Coronary artery (tissue), 2 donors: ENCODE results near the gene NAV3.

Experiments
- DNase-seq: peaks from one replicate; pipeline ENCODE4 v3.0.0-alpha.2; 2017; ENCODE audit warnings: low spot score
- H3K27ac ChIP-seq, 2 donors: fragments of 200-600 bp; sonication (generic); one replicate each; pipeline ENCODE4 v1.5.1; 2016 to 2019
- H3K4me3 ChIP-seq: fragments of 200-600 bp; sonication (generic); 2 replicates; pipeline ENCODE4 v1.5.1; 2016; ENCODE audit warnings: mild to moderate bottlenecking, moderate library complexity
- TF ChIP-seq, protein P1 (sequence below): fragments of 200-600 bp; sonication (generic); IDR thresholded peaks from one replicate; pipeline ENCODE4 v1.5.1; 2019; ENCODE audit warnings: antibody characterized with exemption

Gene NAV3

DNA sequence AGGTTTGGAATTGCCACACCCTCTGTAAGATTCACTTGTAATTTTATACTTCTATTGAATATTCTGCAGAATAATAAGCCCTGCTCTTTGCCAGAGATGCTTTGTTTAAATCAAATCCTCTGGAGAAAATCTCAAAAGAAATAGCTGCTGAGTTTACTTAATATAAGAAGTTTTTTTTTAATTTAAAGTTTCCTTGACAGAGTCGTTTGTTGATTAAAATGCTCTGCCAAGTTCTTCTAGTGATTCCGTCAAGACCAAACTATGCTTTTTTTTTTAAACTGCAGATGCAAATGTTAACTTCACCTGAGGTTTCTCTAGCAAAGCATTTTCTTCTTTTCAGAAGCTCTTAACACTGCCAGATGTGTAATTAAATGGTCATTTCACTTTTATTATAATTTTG lies 13.4 kb upstream of the NAV3 start:
- no peak overlapping the region for H3K27ac ChIP-seq
- no peak overlapping the region for H3K4me3 ChIP-seq
- TF ChIP-seq, protein P1, sequence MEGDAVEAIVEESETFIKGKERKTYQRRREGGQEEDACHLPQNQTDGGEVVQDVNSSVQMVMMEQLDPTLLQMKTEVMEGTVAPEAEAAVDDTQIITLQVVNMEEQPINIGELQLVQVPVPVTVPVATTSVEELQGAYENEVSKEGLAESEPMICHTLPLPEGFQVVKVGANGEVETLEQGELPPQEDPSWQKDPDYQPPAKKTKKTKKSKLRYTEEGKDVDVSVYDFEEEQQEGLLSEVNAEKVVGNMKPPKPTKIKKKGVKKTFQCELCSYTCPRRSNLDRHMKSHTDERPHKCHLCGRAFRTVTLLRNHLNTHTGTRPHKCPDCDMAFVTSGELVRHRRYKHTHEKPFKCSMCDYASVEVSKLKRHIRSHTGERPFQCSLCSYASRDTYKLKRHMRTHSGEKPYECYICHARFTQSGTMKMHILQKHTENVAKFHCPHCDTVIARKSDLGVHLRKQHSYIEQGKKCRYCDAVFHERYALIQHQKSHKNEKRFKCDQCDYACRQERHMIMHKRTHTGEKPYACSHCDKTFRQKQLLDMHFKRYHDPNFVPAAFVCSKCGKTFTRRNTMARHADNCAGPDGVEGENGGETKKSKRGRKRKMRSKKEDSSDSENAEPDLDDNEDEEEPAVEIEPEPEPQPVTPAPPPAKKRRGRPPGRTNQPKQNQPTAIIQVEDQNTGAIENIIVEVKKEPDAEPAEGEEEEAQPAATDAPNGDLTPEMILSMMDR: no peak
- DNase-seq: no peak

DNA sequence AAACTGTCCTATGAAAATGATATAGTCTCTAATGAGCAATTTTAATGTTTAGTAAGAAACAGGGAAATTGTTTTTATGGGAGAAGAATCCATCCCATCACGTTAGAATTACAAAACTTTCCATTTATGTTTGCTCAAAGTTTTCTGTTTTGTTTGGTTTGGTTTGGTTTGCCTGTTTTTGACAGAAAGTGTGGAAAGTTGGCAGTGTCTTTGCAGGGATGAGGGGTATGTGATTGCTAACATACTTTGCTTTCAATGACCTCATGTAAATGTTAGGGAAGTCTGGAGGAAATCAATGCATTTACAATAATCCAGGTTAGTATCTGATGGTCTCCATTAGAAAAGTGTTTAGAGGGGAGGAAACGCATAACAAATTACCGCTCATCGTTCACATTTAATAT lies 12.3 kb upstream of the NAV3 start:
- DNase-seq: no peak
- no peak overlapping the region for H3K4me3 ChIP-seq
- H3K27ac ChIP-seq: no peak overlapping the region
- TF ChIP-seq, protein P1: no peak

DNA sequence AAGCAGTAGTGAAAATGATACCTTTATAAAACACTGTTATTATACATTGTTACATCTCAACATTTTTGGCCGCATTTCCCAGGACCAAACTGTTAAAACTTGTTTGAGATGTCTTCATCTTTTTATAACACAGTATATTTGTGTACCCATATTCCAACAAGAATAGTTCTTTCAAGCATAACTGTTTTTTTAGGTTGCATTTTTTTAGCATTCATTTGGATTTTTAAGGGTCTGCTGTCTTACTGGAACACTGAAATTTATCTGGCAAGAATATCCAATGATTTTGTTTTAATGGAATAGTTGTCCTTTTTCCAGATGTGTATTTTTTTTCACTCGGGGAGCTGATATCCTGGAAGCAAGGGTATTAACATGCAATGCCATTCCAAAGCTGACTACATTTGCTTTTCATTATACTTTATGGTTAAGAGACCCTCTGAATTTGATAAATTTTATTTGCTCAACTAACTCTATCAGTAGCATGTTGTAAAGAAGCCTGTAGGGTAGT lies 8.9 kb upstream of the NAV3 start:
- Histone ChIP-seq H3K4me3 (no peak overlapping the region), H3K27ac (no peak overlapping the region)
- TF ChIP-seq, protein P1: no peak
- no peak for DNase-seq

DNA sequence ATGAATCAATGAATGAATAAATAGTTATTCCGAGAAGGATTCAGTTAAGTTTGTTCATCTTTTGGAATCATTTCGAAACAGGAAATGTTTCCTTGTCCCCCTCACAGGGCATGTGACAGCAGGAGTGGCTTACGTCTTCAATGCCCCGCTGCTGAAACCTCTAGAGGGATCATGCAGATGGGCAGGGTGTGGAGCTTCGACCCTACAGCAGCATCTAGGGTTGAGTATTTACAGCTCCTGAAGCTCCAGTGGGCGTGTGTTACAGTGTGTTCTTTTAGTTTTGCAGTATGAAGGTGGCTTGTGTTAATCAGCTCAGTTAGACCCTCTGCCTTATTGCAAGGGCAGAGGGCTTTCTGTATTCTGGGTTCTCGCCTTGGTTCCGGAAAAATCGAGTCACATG lies 2.6 kb downstream of the NAV3 start:
- Histone ChIP-seq H3K27ac (peak overlapping the region in 1 of 2 donors; percentile 55), H3K4me3 (peak overlapping the region; percentile 25)
- TF ChIP-seq, protein P1: no peak
- DNase-seq: no peak

DNA sequence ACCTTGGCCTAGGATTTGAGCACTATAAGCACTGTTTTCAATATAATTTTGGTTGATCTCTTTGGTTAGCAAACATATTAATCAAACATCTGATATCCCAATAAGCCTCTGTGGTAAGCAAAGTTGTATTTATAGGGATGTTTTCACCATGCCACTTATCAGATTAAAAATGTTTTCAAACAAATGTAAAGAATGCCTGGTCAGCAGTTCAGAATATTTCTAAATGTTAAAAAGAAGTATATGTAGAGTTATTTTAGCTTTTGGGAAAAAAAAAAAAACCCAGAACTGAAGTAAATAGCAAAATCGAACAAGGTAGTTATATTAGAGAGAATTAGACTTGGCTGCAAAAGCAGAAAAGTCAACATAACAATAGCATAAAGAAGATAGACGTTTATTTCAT lies 3.9 kb downstream of the NAV3 start:
- DNase-seq: no peak
- Histone ChIP-seq H3K4me3 (no peak overlapping the region), H3K27ac (no peak overlapping the region)
- TF ChIP-seq, protein P1: no peak

DNA sequence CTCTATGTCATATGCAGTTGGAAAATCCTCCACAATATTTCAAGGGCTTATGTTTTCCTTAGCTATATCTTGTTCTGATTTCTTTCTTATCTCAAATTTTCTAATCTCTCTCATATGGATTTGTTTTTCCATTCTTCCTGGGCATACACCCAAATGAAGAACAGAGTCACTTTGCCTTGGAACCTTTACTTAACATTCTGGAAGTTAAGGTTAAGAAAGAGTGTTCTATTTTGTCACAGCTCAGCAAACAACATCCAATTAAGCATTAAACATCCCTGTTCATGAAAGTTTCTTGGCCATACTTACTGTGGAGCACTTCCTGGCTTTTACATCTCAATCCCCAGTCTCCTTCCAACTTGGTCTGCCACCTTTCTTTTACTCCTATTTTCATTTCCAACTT lies 5.3 kb downstream of the NAV3 start:
- TF ChIP-seq, protein P1: no peak
- no peak overlapping the region for H3K27ac ChIP-seq
- DNase-seq: no peak
- no peak overlapping the region for H3K4me3 ChIP-seq

DNA sequence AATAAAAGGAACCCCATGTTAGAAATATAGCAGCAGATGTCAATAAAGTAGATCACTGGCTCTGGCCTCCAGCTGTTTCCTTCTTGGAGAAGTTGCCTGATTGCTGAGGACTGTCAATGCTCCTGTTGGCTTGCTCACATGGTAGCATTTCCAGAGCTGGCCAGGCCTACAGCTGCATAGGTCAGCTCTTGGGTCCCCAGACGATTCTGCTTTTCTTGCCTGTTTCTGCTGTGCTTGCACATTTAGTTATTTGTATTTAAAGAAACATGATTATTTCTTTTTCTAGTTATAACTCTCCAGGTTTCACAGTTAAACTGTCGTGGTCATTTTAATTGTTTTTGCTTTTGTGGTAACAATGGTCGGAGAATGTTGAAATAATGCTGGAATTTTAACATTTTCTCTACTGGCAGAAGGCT lies 7.2 kb downstream of the NAV3 start:
- DNase-seq: no peak
- TF ChIP-seq, protein P1: no peak
- Histone ChIP-seq H3K4me3 (no peak overlapping the region), H3K27ac (no peak overlapping the region)
